GM12878 (cell line): ENCODE results near the gene DMWD.

Experiments
- JUNB ChIP-seq: IDR thresholded peaks from 2 replicates; pipeline ENCODE4 v1.6.1; 2016; ENCODE audit warnings: antibody characterized with exemption, mild to moderate bottlenecking
- RAD21 ChIP-seq: IDR thresholded peaks from 2 replicates; pipeline ENCODE4 v1.6.1; 2011; ENCODE audit warnings: mild to moderate bottlenecking, low read depth, low read length, moderate library complexity; ENCODE audit not compliant: insufficient read depth
- RAD51 ChIP-seq: fragments of 450-650 bp; IDR thresholded peaks from 2 replicates; pipeline ENCODE4 v1.6.1; 2016; ENCODE audit warnings: moderate library complexity, mild to moderate bottlenecking, inconsistent platforms
- REST ChIP-seq: IDR thresholded peaks from 2 replicates; pipeline ENCODE4 v1.6.1; 2012; ENCODE audit warnings: mild to moderate bottlenecking, low read depth, low read length

DNA sequence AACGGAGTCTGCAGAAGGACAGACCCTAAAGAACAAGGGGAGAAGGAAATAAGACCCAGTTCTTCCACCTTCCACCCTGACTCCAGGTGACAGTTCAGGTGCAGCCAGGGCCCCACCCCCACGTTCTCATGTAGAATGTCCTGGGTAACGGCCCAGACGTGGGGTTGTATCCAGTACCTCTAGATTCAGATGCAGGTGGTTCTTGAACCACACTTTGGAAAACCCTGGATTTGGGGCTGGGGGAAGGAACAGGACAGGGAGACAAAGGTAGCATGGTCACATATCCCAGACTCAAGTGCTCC is 12.5 kb downstream of the DMWD start:
- TF ChIP-seq RAD21 (no peak), RAD51 (no peak), REST (no peak), JUNB (no peak)
